IMR-90 (cell line): Measurements from ENCODE around the gene WFDC12. TPM values are rescaled to one million over a fixed set of nuclear protein-coding genes. Genes with fewer than 3 reads are reported as not detected.

ENCODE experiments used
- ATAC-seq: fragments of 200-7000 bp; cut with Tn5 transposase; 2 replicates; pipeline ENCODE4 v1.9.1; 2020; ENCODE audit warnings: low read depth, mild to moderate bottlenecking, moderate library complexity
- BruUV-seq: library from RNA; stranded (reverse); fragments of 400-500 nt; replicated peaks from 2 replicates; lab custom pipeline; 2021; lab: Mats Ljungman, UMichigan
- CTCF ChIA-PET: fragments of 300-600 bp; formaldehyde crosslinking; extraction: SDS; loops from one replicate; lab custom pipeline; 2021; ENCODE audit warnings: antibody characterized with exemption; lab: Yijun Ruan, JAX
- POLR2A ChIA-PET: fragments of 300-600 bp; sonication (Branson Sonifier 250); formaldehyde crosslinking; loops from one replicate; lab custom pipeline; 2022; ENCODE audit warnings: antibody characterized with exemption; ENCODE audit not compliant: unreplicated experiment; lab: Charles Lee
- DNase-seq: peaks from one replicate; pipeline ENCODE4 v3.0.0; 2013
- H2AFZ ChIP-seq: replicated peaks from 2 replicates; pipeline ENCODE3; 2013; ENCODE audit warnings: low read length, mild to moderate bottlenecking; ENCODE audit not compliant: poor library complexity
- H2AK5ac ChIP-seq: 2 replicates; pipeline ENCODE4 v1.6.1; 2013; ENCODE audit warnings: low read depth, low read length, inconsistent platforms
- H2AK9ac ChIP-seq: replicated peaks from 2 replicates; pipeline ENCODE3; 2013; ENCODE audit warnings: mild to moderate bottlenecking, low read depth, low read length, moderate library complexity; ENCODE audit not compliant: poor library complexity
- H2BK120ac ChIP-seq: 2 replicates; pipeline ENCODE4 v1.6.1; 2013; ENCODE audit warnings: low read depth, low read length, inconsistent platforms
- H2BK15ac ChIP-seq: 3 replicates; pipeline ENCODE4 v1.6.1; 2013; ENCODE audit warnings: low read depth, low read length, inconsistent platforms
- H2BK20ac ChIP-seq: 2 replicates; pipeline ENCODE4 v1.6.1; 2013; ENCODE audit warnings: low read depth, mild to moderate bottlenecking, inconsistent platforms, low read length, moderate library complexity
- H2BK5ac ChIP-seq: 2 replicates; pipeline ENCODE4 v1.6.1; 2013; ENCODE audit warnings: mild to moderate bottlenecking, low read depth, low read length, inconsistent platforms; ENCODE audit not compliant: poor library complexity, severe bottlenecking
- H3K14ac ChIP-seq: replicated peaks from 2 replicates; pipeline ENCODE4 v1.6.1; 2013; ENCODE audit warnings: low read depth, low read length, inconsistent platforms
- H3K18ac ChIP-seq: 2 replicates; pipeline ENCODE4 v1.6.1; 2013; ENCODE audit warnings: low read depth, low read length, control low read depth
- H3K23ac ChIP-seq: 2 replicates; pipeline ENCODE4 v1.6.1; 2013; ENCODE audit warnings: low read depth, low read length, inconsistent platforms
- H3K27ac ChIP-seq: 2 replicates; pipeline ENCODE4 v1.5.1; 2013; ENCODE audit warnings: mild to moderate bottlenecking, control low read depth, low read length; ENCODE audit not compliant: insufficient read depth
- H3K27me3 ChIP-seq: 2 replicates; pipeline ENCODE4 v1.6.1; 2013; ENCODE audit warnings: low read length; ENCODE audit not compliant: control insufficient read depth, insufficient read depth
- H3K36me3 ChIP-seq: 2 replicates; pipeline ENCODE4 v1.6.1; 2013; ENCODE audit warnings: low read length, mixed read lengths; ENCODE audit not compliant: control insufficient read depth, insufficient read depth
- H3K4ac ChIP-seq: 2 replicates; pipeline ENCODE4 v1.6.1; 2013; ENCODE audit warnings: low read depth, low read length, inconsistent platforms
- H3K4me1 ChIP-seq: 2 replicates; pipeline ENCODE4 v1.6.1; 2013; ENCODE audit warnings: low read length, mixed read lengths; ENCODE audit not compliant: control insufficient read depth, insufficient read depth
- H3K4me2 ChIP-seq: 2 replicates; pipeline ENCODE4 v1.6.1; 2013; ENCODE audit warnings: low read depth, mild to moderate bottlenecking, control low read depth, low read length, moderate library complexity
- H3K4me3 ChIP-seq: 2 replicates; pipeline ENCODE4 v1.5.1; 2013; ENCODE audit warnings: low read depth, mild to moderate bottlenecking, control low read depth, low read length, moderate library complexity; ENCODE audit not compliant: insufficient read depth
- H3K56ac ChIP-seq: 2 replicates; pipeline ENCODE4 v1.6.1; 2013; ENCODE audit warnings: low read length, inconsistent platforms; ENCODE audit not compliant: insufficient read depth; ENCODE audit errors: extremely low read depth
- H3K79me1 ChIP-seq, 2 experiments: 2 replicates each; pipeline ENCODE4 v1.6.1; 2013; ENCODE audit warnings: low read length in 2 of 2, inconsistent platforms in 1 of 2, low read depth in 1 of 2
- H3K9ac ChIP-seq: 2 replicates; pipeline ENCODE4 v1.6.1; 2013; ENCODE audit warnings: low read depth, low read length, control low read depth
- H3K9me1 ChIP-seq: 2 replicates; pipeline ENCODE4 v1.6.1; 2013; ENCODE audit warnings: low read length, inconsistent platforms; ENCODE audit not compliant: insufficient read depth
- H3K9me3 ChIP-seq: 2 replicates; pipeline ENCODE4 v1.6.1; 2013; ENCODE audit warnings: low read length; ENCODE audit not compliant: control insufficient read depth, insufficient read depth
- H4K20me1 ChIP-seq: 2 replicates; pipeline ENCODE4 v1.6.1; 2013; ENCODE audit warnings: low read length, inconsistent platforms; ENCODE audit not compliant: insufficient read depth
- H4K5ac ChIP-seq: 2 replicates; pipeline ENCODE4 v1.6.1; 2013; ENCODE audit warnings: mild to moderate bottlenecking, low read depth, low read length, control low read depth
- H4K8ac ChIP-seq, 2 experiments: 2 replicates each; pipeline ENCODE4 v1.6.1; 2013; ENCODE audit warnings: low read depth in 2 of 2, low read length in 2 of 2, control low read depth in 1 of 2, inconsistent platforms in 1 of 2
- H4K91ac ChIP-seq: 2 replicates; pipeline ENCODE4 v1.6.1; 2013; ENCODE audit warnings: low read depth, low read length, inconsistent platforms; ENCODE audit not compliant: insufficient read depth
- BHLHE40 ChIP-seq: fragments of 150-350 bp; IDR thresholded peaks from 2 replicates; pipeline ENCODE4 v1.6.1; 2016; ENCODE audit warnings: mild to moderate bottlenecking, low read depth, low read length
- CEBPB ChIP-seq: IDR thresholded peaks from 2 replicates; pipeline ENCODE4 v1.6.1; 2012; ENCODE audit warnings: low read depth, low read length, improper control_type of control experiment
- CTCF ChIP-seq: conservative IDR thresholded peaks from 2 replicates; pipeline ENCODE4 v1.5.1; 2012; ENCODE audit warnings: mild to moderate bottlenecking, low read depth, low read length, improper control_type of control experiment
- ELK1 ChIP-seq: fragments of 150-350 bp; IDR thresholded peaks from 2 replicates; pipeline ENCODE4 v1.6.1; 2016; ENCODE audit warnings: low read depth, mild to moderate bottlenecking, low read length, moderate library complexity, borderline replicate concordance
- FOS ChIP-seq: fragments of 150-350 bp; IDR thresholded peaks from 2 replicates; pipeline ENCODE4 v1.6.1; 2016; ENCODE audit warnings: low read depth, low read length
- MAFK ChIP-seq: IDR thresholded peaks from 2 replicates; pipeline ENCODE4 v1.6.1; 2012; ENCODE audit warnings: low read depth, low read length, improper control_type of control experiment
- MAZ ChIP-seq: IDR thresholded peaks from 2 replicates; pipeline ENCODE4 v1.6.1; 2012; ENCODE audit warnings: low read depth, mild to moderate bottlenecking, low read length, improper control_type of control experiment, moderate library complexity, borderline replicate concordance
- MXI1 ChIP-seq: IDR thresholded peaks from 2 replicates; pipeline ENCODE4 v1.6.1; 2012; ENCODE audit warnings: low read depth, mild to moderate bottlenecking, low read length, moderate library complexity, borderline replicate concordance
- NFE2L2 ChIP-seq: fragments of 150-350 bp; IDR thresholded peaks from 2 replicates; pipeline ENCODE4 v1.6.1; 2016; ENCODE audit warnings: low read depth, mild to moderate bottlenecking, low read length
- POLR2A ChIP-seq: IDR thresholded peaks from 2 replicates; pipeline ENCODE4 v1.6.1; 2012; ENCODE audit warnings: mild to moderate bottlenecking, low read depth, low read length
- RAD21 ChIP-seq: IDR thresholded peaks from 2 replicates; pipeline ENCODE4 v1.6.1; 2012; ENCODE audit warnings: low read length, improper control_type of control experiment
- RCOR1 ChIP-seq: IDR thresholded peaks from 2 replicates; pipeline ENCODE4 v1.6.1; 2012; ENCODE audit warnings: mild to moderate bottlenecking, low read length, improper control_type of control experiment; ENCODE audit not compliant: insufficient replicate concordance
- RFX5 ChIP-seq: IDR thresholded peaks from 2 replicates; pipeline ENCODE4 v1.8.0; 2012; ENCODE audit warnings: low read depth, mild to moderate bottlenecking, low read length, moderate library complexity
- SMC3 ChIP-seq: fragments of 150-350 bp; IDR thresholded peaks from 2 replicates; pipeline ENCODE4 v1.6.1; 2016; ENCODE audit warnings: low read depth, mild to moderate bottlenecking, antibody characterized with exemption, low read length, moderate library complexity
- USF2 ChIP-seq: fragments of 150-350 bp; IDR thresholded peaks from 2 replicates; pipeline ENCODE4 v1.6.1; 2017; ENCODE audit warnings: mild to moderate bottlenecking, antibody characterized with exemption, low read length, low read depth
- WGBS, 2 experiments: methylation state at CpG; one replicate each; pipeline versions ENCODE4 v1.1.5 to v1.1.7; 2013; ENCODE audit warnings: missing lambda C conversion rate in 2 of 2; ENCODE audit not compliant: insufficient read length in 1 of 2; ENCODE audit errors: extremely low coverage in 2 of 2; 5-methylcytosine and 5-hydroxymethylcytosine counted together
- dilution Hi-C: fragments of 300-500 bp; cut with HindIII; formaldehyde crosslinking; loops from one replicate; pipeline ENCODE4 v1.14.3; 2018; ENCODE audit warnings: low sequenced_read_pairs; ENCODE audit not compliant: unreplicated experiment
- in situ Hi-C: fragments of 300-500 bp; cut with MboI; formaldehyde crosslinking; loops from 3 replicates; pipeline ENCODE4 v1.14.3; 2019; ENCODE audit warnings: low sequenced_read_pairs, inconsistent platforms, mixed read lengths
- intact Hi-C: fragments of 100-400 bp; cut with micrococcal nuclease; formaldehyde crosslinking; loops from 2 replicates; pipeline ENCODE4 v1.10.0; 2022
- polyA plus RNA-seq, 3 experiments: library from polyadenylated mRNA; depleted of rRNA; stranded (reverse); fragments of >200 nt; gene quantifications; 2 replicates each; pipeline ENCODE4 v1.2.3, GENCODE V29; 2012; ENCODE audit warnings: low replicate concordance in 1 of 3
- total RNA-seq: library from RNA; depleted of rRNA; stranded (reverse); fragments of >200 nt; gene quantifications from 2 replicates; pipeline ENCODE4 v1.2.3, GENCODE V29; 2012

Gene WFDC12
- total and polyA plus RNA-seq, 2 of the 4 experiments (the other 2 are of a cell fraction), result not detected

GRCh38 chr20:45103072-45103471 lies 21.2 kb downstream of the WFDC12 start:
- no peak for DNase-seq
- CTCF ChIA-PET, result interaction anchor here (0.7 to 1.4 kb wide), 2 partner anchors 9 to 59 kb away, joined by 3 to 6 read pairs; no protein-coding TSS in a partner anchor
- Histone ChIP-seq H4K20me1 (no peaks in the 10 kb centered on the region), H2AK5ac (no peak overlapping the region), H4K91ac (no peak overlapping the region), H2BK15ac (no peak overlapping the region), H4K5ac (no peak overlapping the region), H3K4me3 (no peak overlapping the region), H3K4me1 (peaks cover 2% of the 10 kb centered on the region; the same call in 1 of the 2 replicates), H3K18ac (no peak overlapping the region), H2AFZ (no peak overlapping the region), H3K9me3 (peaks cover 3% of the 10 kb centered on the region; the same call in 1 of the 2 replicates), H2BK5ac (no peak overlapping the region), H3K4me2 (no peak overlapping the region), H2BK120ac (no peak overlapping the region), H3K36me3 (no peaks in the 10 kb centered on the region), H3K14ac (no peak overlapping the region), H2BK20ac (no peak overlapping the region), H3K27me3 (peaks cover 43% of the 10 kb centered on the region), H3K23ac (no peak overlapping the region), H2AK9ac (no peak overlapping the region), H4K8ac (no peak overlapping the region), H3K9me1 (no peaks in the 10 kb centered on the region), H3K56ac (no peak overlapping the region), H3K79me1 (no peaks in the 10 kb centered on the region), H3K4ac (no peak overlapping the region), H3K27ac (no peak overlapping the region), H3K9ac (no peak overlapping the region)
- dilution Hi-C loops, result no loop called here
- no TSS peak for BruUV-seq
- TF ChIP-seq MXI1 (no peak), POLR2A (no peak), MAZ (no peak), RAD21 (no peak), FOS (no peak), BHLHE40 (no peak), RCOR1 (no peak), MAFK (no peak), CTCF (no peak), SMC3 (no peak), USF2 (no peak), RFX5 (no peak), ELK1 (no peak), NFE2L2 (no peak), CEBPB (no peak)
- no CpG with 5 or more reads among the region's 2 CpGs for WGBS, 2 experiments
- POLR2A ChIA-PET, result no interaction called here
- ATAC-seq, result no peak
- intact Hi-C loops, result no loop called here
- in situ Hi-C loops, result loop anchor here (25.0 kb wide), 1 partner anchor 184 kb away; no protein-coding TSS in a partner anchor
